Progenitor cell of endocrine pancreas (in vitro differentiated cells): Measurements from ENCODE around the gene MYH9. TPM values are rescaled to one million over a fixed set of nuclear protein-coding genes. Genes with fewer than 3 reads are reported as not detected.
"Not testable (repeated sequence)": the region's sequence is repeated elsewhere in the genome, so short reads cannot be mapped to it uniquely, and the experiment has no call there.

Experiments
- DNase-seq: peaks from one replicate; pipeline ENCODE4 v3.0.0; 2021; ENCODE audit warnings: low spot score; ENCODE audit not compliant: unreplicated experiment
- H3K27ac Mint-ChIP-seq: 2 replicates; pipeline ENCODE4 v1.8.0; 2021; ENCODE audit warnings: mild to moderate bottlenecking, moderate library complexity, mixed read lengths
- H3K27me3 Mint-ChIP-seq: 2 replicates; pipeline ENCODE4 v1.8.0; 2021; ENCODE audit warnings: mixed read lengths
- H3K36me3 Mint-ChIP-seq: 2 replicates; pipeline ENCODE4 v1.8.0; 2022; ENCODE audit warnings: mixed read lengths; ENCODE audit not compliant: insufficient read depth
- H3K4me1 Mint-ChIP-seq: 2 replicates; pipeline ENCODE4 v1.8.0; 2021; ENCODE audit warnings: low read depth, mixed read lengths
- H3K4me3 Mint-ChIP-seq: 2 replicates; pipeline ENCODE4 v1.8.0; 2021; ENCODE audit warnings: low read depth, mild to moderate bottlenecking, moderate library complexity, mixed read lengths
- H3K9me3 Mint-ChIP-seq: 2 replicates; pipeline ENCODE4 v1.8.0; 2021; ENCODE audit warnings: low read depth, mixed read lengths
- total RNA-seq: library from RNA; stranded (reverse); gene quantifications from 2 replicates; pipeline ENCODE4 v1.2.1, GENCODE V29; 2021
- TF ChIP-seq, protein P1 (sequence below): fragments of 200-600 bp; sonication (generic); IDR thresholded peaks from one replicate; pipeline ENCODE4 v1.5.0; 2021; ENCODE audit warnings: antibody characterized with exemption, mild to moderate bottlenecking; ENCODE audit not compliant: unreplicated experiment

The MYH9 gene
- total RNA-seq, 1 donor from 2014 or later: 299 TPM

- Mint-ChIP-seq H3K9me3 (peaks cover 5% of the 10 kb centered on the region), H3K27me3 (no peaks in the 10 kb centered on the region), H3K36me3 (peaks cover 58% of the 10 kb centered on the region), H3K4me1 (no peaks in the 10 kb centered on the region), H3K27ac (no peak overlapping the region), H3K4me3 (no peak overlapping the region)
- TF ChIP-seq, protein P1, sequence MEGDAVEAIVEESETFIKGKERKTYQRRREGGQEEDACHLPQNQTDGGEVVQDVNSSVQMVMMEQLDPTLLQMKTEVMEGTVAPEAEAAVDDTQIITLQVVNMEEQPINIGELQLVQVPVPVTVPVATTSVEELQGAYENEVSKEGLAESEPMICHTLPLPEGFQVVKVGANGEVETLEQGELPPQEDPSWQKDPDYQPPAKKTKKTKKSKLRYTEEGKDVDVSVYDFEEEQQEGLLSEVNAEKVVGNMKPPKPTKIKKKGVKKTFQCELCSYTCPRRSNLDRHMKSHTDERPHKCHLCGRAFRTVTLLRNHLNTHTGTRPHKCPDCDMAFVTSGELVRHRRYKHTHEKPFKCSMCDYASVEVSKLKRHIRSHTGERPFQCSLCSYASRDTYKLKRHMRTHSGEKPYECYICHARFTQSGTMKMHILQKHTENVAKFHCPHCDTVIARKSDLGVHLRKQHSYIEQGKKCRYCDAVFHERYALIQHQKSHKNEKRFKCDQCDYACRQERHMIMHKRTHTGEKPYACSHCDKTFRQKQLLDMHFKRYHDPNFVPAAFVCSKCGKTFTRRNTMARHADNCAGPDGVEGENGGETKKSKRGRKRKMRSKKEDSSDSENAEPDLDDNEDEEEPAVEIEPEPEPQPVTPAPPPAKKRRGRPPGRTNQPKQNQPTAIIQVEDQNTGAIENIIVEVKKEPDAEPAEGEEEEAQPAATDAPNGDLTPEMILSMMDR: no peak
- DNase-seq: no peak
Observed at GRCh38 chr22:36293606-36294292, 94.0 kb downstream of the MYH9 start.

DNA sequence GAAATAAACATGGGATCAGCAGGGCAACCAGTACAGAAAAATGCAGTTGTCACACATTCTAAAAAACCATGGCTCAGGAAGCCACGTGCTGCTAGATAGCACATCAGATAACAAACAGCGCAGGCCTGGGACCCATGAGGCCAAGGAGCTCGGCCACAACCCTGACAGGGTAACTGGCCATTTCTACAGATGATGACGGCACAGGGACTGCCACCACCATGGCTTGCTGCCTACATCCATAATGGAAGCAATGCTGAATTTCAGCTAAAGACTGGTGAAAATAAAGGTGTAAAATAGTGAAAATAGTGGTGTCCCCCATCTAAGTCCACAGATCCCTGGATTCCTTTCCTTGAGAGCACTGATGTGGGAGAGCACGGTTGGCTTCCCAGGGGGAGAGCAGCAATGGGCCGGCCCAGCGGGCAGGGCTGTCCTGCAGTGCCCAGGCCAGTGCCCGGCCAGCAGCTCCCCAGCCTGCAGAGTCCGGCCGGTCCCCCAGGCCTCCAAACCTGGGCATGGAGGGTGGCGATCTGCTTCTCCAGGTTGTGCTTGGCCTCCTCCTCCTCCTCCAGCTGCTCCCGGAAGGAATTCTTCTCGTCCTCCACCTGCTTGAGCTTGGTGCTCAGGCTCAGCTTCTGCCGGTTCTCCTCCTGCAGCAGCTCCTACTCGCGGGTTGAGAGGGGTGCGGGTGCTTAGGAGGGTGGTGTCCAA is 94.8 kb downstream of the MYH9 start:
- Mint-ChIP-seq H3K27ac (no peak overlapping the region), H3K36me3 (peaks cover 58% of the 10 kb centered on the region), H3K4me3 (no peak overlapping the region), H3K27me3 (no peaks in the 10 kb centered on the region), H3K4me1 (no peaks in the 10 kb centered on the region), H3K9me3 (peaks cover 5% of the 10 kb centered on the region)
- no peak for DNase-seq
- TF ChIP-seq, protein P1: no peak

DNA sequence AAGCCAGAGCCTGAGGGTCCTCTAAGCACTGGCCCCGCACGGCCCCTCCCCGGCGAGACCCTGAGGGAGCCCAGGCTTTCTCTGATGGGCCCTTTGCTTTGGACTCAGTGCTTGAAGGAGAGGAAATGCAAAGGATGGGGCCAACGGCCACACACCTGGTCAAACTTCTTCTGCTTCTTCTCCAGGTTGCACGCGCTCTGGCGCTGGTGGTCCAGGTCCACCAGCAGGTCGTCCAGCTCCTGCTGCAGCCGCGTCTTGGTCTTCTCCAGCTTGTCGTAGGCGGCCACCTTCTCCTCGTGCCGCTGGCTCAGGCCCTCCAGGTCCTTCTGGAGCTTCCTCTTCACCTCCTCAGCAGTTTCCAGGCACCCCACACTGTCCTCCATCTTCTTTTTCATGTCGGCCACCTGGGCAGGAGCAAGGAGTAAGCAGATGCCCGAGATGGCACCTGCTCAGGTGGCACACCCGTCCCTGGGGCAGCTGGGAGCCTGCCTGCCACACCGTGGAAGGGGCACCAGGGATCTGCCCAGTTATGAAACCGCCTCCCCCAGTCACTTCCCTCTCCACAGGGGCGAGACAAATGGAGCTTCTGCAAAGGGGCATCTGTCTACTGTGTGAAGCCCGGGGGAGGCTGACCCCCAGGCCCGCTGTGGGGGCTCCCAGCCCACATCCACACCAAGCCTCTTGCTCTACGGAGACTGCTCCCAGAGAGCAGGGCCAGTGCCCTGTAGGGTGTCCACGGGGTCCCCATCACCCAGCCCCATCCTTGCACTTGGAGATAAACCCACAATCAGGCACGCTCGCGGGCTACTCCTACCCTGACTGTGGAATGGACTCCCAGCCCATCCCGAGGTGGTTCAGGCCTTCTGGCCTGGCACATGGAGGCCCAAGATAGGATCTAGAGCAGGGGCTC is 95.7 kb downstream of the MYH9 start:
- peaks cover 5% of the 10 kb centered on the region for H3K9me3 Mint-ChIP-seq
- H3K4me3 Mint-ChIP-seq: no peak overlapping the region
- H3K4me1 Mint-ChIP-seq: no peaks in the 10 kb centered on the region
- no peak for DNase-seq
- TF ChIP-seq, protein P1: no peak
- H3K36me3 Mint-ChIP-seq: peaks cover 55% of the 10 kb centered on the region
- no peaks in the 10 kb centered on the region for H3K27me3 Mint-ChIP-seq
- H3K27ac Mint-ChIP-seq: no peak overlapping the region

- H3K4me3 Mint-ChIP-seq, H3K4me1 Mint-ChIP-seq, H3K27ac Mint-ChIP-seq, H3K9me3 Mint-ChIP-seq, DNase-seq, H3K27me3 Mint-ChIP-seq: not testable (repeated sequence)
- peaks cover 51% of the 10 kb centered on the region for H3K36me3 Mint-ChIP-seq
Observed at GRCh38 chr22:36290391-36291075, 97.2 kb downstream of the MYH9 start.

DNA sequence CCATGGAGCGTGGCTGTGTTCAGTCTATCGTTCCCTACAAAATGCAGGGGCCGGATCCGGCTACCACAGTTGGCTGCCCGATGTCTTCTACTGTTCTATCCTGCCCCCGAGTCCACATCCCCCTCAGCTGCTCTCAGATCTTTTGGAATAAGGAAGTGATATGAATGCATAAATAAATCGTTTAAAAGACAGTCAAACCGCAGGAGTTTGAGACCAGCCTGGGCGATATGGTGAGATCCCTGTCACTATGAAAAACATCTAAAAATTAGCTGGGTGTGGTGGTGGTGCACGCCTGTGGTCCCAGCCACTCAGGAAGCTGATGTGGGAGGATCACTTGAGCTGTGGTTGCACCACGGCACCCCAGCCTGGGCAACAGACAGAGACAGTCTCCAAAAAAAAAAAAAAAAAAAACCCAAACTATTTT is 97.8 kb downstream of the MYH9 start:
- H3K9me3 Mint-ChIP-seq, H3K27me3 Mint-ChIP-seq, DNase-seq, H3K27ac Mint-ChIP-seq, H3K4me1 Mint-ChIP-seq, H3K4me3 Mint-ChIP-seq: not testable (repeated sequence)
- peaks cover 49% of the 10 kb centered on the region for H3K36me3 Mint-ChIP-seq
